Nephron (organoid): ENCODE data around the gene APBA1.

Experiments
- H3K27ac Mint-ChIP-seq, 3 experiments: 2 replicates each; pipeline ENCODE4 v1.8.0; 2020; ENCODE audit warnings: mixed read lengths in 3 of 3, mild to moderate bottlenecking in 2 of 3, moderate library complexity in 1 of 3
- H3K27me3 Mint-ChIP-seq: 2 replicates; pipeline ENCODE4 v1.8.0; 2021; ENCODE audit warnings: low read depth, mild to moderate bottlenecking, moderate library complexity, mixed read lengths
- H3K36me3 Mint-ChIP-seq: 2 replicates; pipeline ENCODE4 v1.8.0; 2020; ENCODE audit warnings: low read depth, mixed read lengths
- H3K4me1 Mint-ChIP-seq: 2 replicates; pipeline ENCODE4 v1.8.0; 2020; ENCODE audit warnings: mixed read lengths
- H3K4me3 Mint-ChIP-seq, 3 experiments: 2 replicates each; pipeline ENCODE4 v1.8.0; 2020; ENCODE audit warnings: mild to moderate bottlenecking in 3 of 3, mixed read lengths in 3 of 3, moderate library complexity in 2 of 3
- H3K9me3 Mint-ChIP-seq: 2 replicates; pipeline ENCODE4 v1.8.0; 2020; ENCODE audit warnings: mixed read lengths
- CTCF ChIP-seq, 3 experiments: fragments of 200-600 bp; sonication (generic); IDR thresholded peaks; one replicate each; pipeline ENCODE4 v1.5.0; 2021; ENCODE audit warnings: antibody characterized with exemption in 3 of 3; ENCODE audit not compliant: unreplicated experiment in 3 of 3

Gene APBA1

DNA sequence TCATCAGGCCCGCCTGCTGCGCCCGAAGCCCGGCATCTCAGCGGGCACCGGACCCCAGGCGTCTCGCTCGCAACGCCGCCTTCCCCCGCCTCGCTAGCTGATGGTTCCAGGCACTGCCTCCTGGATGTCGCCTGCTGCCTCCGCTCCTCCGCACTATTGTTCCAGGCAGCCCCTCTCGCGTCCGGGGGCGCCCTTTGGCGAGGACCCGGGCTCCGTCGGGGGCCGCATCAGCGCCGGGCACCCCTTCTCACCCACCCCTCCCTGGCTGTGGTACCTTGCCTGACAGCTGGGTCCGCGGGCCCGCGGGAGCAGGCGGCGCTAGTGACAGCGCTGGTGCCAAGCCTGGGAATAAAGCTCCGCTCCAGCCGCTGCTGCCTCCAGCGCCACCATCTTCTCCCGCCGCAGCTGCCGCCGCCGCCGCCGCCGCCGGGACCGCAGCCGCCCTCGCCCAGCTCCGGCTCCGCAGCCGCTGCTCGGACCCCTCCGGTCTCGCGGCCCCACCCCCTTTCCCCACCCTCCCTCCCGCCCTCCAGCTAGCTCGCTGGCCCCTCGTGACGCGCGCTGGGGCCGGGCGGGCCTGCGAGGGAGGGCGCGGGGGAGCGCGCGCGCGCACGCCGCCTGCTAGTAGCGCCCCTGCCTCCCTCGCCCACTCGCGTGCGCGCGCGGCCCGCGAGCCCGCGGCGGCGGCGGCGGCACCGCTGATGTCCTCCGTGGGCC is at the start of gene APBA1:
TSS of gene APBA1 (minus strand) at position 493 of the 717 bp plus-strand sequence.
- Mint-ChIP-seq H3K27me3 (peaks cover 12% of the 10 kb centered on the region), H3K4me1 (peaks cover 33% of the 10 kb centered on the region), H3K36me3 (no peaks in the 10 kb centered on the region), H3K9me3 (no peaks in the 10 kb centered on the region), H3K27ac (peak within 1 kb of the TSS; percentile 84 to 89 (median 87)), H3K4me3 (peak within 1 kb of the TSS; percentile 87 to 89 (median 89))
- TF ChIP-seq CTCF (IDR thresholded peaks at IDR 0.05; ENCODE audit: unreplicated experiment in 3 of 3) = peak in 1 of 3 experiments; percentile 7

DNA sequence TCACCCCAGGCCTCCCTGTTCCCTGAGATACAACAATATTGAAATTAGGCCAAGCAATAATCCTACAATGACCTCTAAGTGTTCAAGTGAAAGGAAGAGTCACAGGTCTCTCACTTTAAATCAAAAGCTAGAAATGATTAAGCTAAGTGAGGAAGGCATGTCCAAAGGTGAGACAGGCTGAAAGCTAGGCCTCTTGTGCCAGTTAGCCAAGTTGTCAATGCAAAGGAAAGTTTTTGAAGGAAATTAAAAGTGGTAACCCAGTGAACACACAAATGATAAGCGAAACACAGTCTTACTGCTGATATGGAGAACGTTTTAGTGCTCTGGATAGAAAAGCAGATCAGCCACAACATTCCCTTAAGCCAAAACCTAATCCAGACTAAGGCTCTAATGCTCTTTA is 47.8 kb upstream of the APBA1 start:
- Mint-ChIP-seq H3K4me1 (no peaks in the 10 kb centered on the region), H3K27ac (peak overlapping the region in 2 of 3 experiments; percentile 11 to 80)
- TF ChIP-seq CTCF (IDR thresholded peaks at IDR 0.05; ENCODE audit: unreplicated experiment in 3 of 3) = no peak

DNA sequence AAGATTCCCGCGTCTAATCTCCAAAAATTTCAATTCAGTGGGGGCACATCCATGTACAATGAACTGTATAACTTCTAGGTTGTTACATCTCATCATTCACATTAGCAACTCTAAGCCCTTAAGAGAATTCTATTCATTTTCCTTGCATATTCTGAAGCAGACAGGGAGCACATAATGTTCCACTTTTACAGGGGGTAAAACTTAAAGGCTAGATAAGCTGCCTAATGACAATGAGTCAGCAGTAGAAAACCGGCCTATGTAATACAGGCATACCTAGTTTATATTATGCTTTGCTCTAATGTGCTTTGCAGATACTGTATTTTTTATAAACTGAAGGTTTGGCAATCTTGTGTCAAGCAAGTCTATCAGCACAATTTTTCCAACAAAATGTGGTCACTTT is 47.2 kb upstream of the APBA1 start:
- TF ChIP-seq CTCF (IDR thresholded peaks at IDR 0.05; ENCODE audit: unreplicated experiment in 3 of 3) = no peak
- H3K4me3 Mint-ChIP-seq = no peak overlapping the region
- no peaks in the 10 kb centered on the region for H3K27me3 Mint-ChIP-seq
- H3K9me3 Mint-ChIP-seq = peaks cover 8% of the 10 kb centered on the region
- H3K27ac Mint-ChIP-seq = no peak overlapping the region
- no peaks in the 10 kb centered on the region for H3K4me1 Mint-ChIP-seq
- peaks cover 74% of the 10 kb centered on the region for H3K36me3 Mint-ChIP-seq

More for the DNA sequence above, 47.8 kb upstream of the APBA1 start:
- Mint-ChIP-seq H3K27me3 (no peaks in the 10 kb centered on the region), H3K9me3 (peaks cover 8% of the 10 kb centered on the region), H3K4me3 (no peak overlapping the region), H3K36me3 (peaks cover 74% of the 10 kb centered on the region)

GRCh38 chr9:69718218-69718617 is 46.0 kb upstream of the APBA1 start:
- Mint-ChIP-seq H3K9me3 (peaks cover 8% of the 10 kb centered on the region), H3K4me1 (no peaks in the 10 kb centered on the region), H3K36me3 (peaks cover 70% of the 10 kb centered on the region), H3K27ac (peak overlapping the region in 1 of 3 experiments; percentile 13), H3K4me3 (no peak overlapping the region), H3K27me3 (no peaks in the 10 kb centered on the region)
- no peak for TF ChIP-seq CTCF (IDR thresholded peaks at IDR 0.05; ENCODE audit: unreplicated experiment in 3 of 3)

DNA sequence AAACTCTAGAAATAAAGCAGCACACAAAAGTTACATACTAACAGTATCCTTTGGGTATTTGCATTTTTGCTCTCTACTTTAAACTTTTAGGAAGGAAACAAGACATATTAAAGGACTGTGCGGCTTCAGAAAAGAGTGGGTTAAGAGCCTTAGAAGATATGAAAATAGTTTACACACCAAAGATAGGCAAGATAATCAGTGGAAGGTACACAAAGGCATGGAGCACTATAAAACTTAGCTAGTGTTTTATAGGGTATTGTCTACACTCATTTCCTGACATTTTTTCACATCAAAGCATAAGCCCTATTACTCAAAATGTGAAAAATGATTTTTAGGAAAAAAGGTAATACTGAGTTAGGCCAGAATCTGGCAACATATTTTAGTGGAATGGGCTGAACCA is 43.7 kb upstream of the APBA1 start:
- TF ChIP-seq CTCF (IDR thresholded peaks at IDR 0.05; ENCODE audit: unreplicated experiment in 3 of 3) = no peak

DNA sequence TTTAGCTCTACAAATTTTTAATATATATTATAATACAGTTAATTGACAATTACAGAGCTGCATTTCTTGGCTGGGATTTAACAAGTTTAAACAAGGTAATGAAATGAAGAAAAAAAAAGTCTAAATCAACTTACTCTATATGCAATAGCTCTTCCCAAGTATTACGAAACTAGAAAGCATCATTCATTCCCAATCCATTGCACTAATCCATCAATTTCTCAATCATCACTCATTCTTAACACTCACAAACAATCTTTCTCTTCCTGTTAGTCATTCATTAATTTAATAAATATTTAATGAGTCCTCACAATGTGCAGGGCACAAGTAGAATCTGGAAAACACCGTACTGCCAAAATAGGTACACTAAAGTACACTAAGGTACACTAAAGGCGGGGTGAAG is 42.9 kb upstream of the APBA1 start:
- Mint-ChIP-seq H3K27me3 (no peaks in the 10 kb centered on the region), H3K36me3 (peaks cover 48% of the 10 kb centered on the region), H3K27ac (no peak overlapping the region), H3K4me1 (no peaks in the 10 kb centered on the region), H3K9me3 (peaks cover 4% of the 10 kb centered on the region), H3K4me3 (no peak overlapping the region)
- no peak for TF ChIP-seq CTCF (IDR thresholded peaks at IDR 0.05; ENCODE audit: unreplicated experiment in 3 of 3)

More for the DNA sequence above, 43.7 kb upstream of the APBA1 start:
- Mint-ChIP-seq H3K36me3 (peaks cover 56% of the 10 kb centered on the region), H3K27me3 (no peaks in the 10 kb centered on the region), H3K27ac (no peak overlapping the region), H3K4me1 (no peaks in the 10 kb centered on the region), H3K9me3 (peaks cover 7% of the 10 kb centered on the region), H3K4me3 (no peak overlapping the region)
